Trophoblast cell (in vitro differentiated cells and primary cell): ENCODE results near the gene TCF12.
A peak's percentile ranks its signal among the peaks of the same experiment; 100 is the strongest.

Experiments
- DNase-seq, 2 donors: peaks; one replicate each; pipeline ENCODE4 v3.0.0-alpha.2; 2016
- H2AFZ ChIP-seq: 2 replicates; pipeline ENCODE4 v1.6.1; 2013; ENCODE audit warnings: low read length, moderate library complexity, mild to moderate bottlenecking; ENCODE audit not compliant: insufficient read depth, poor library complexity
- H2AK5ac ChIP-seq: 2 replicates; pipeline ENCODE4 v1.6.1; 2013; ENCODE audit warnings: mild to moderate bottlenecking, low read length
- H2BK120ac ChIP-seq: 2 replicates; pipeline ENCODE4 v1.6.1; 2013; ENCODE audit warnings: low read length, mild to moderate bottlenecking, moderate library complexity; ENCODE audit not compliant: insufficient read depth, poor library complexity
- H2BK12ac ChIP-seq: 2 replicates; pipeline ENCODE4 v1.6.1; 2013; ENCODE audit warnings: mild to moderate bottlenecking, low read length, moderate library complexity
- H2BK5ac ChIP-seq: 2 replicates; pipeline ENCODE4 v1.6.1; 2013; ENCODE audit warnings: low read length, low read depth, moderate library complexity, mild to moderate bottlenecking; ENCODE audit not compliant: poor library complexity
- H3K14ac ChIP-seq: 2 replicates; pipeline ENCODE4 v1.6.1; 2013; ENCODE audit warnings: mild to moderate bottlenecking, low read length
- H3K18ac ChIP-seq: 2 replicates; pipeline ENCODE4 v1.6.1; 2013; ENCODE audit warnings: mild to moderate bottlenecking, low read length
- H3K23ac ChIP-seq: 2 replicates; pipeline ENCODE4 v1.6.1; 2013; ENCODE audit warnings: low read length
- H3K27ac ChIP-seq: 2 replicates; pipeline ENCODE4 v1.5.1; 2013; ENCODE audit warnings: low read depth, mild to moderate bottlenecking, inconsistent platforms, low read length, moderate library complexity
- H3K27me3 ChIP-seq: 2 replicates; pipeline ENCODE4 v1.6.1; 2013; ENCODE audit warnings: inconsistent platforms, mild to moderate bottlenecking, low read length, moderate library complexity; ENCODE audit not compliant: insufficient read depth
- H3K36me3 ChIP-seq, 2 experiments: 1 replicate in 1 of 2; 2 replicates in 1 of 2; pipeline ENCODE4 v1.6.1; 2013; ENCODE audit warnings: low read length in 2 of 2, mild to moderate bottlenecking in 2 of 2, moderate library complexity in 1 of 2; ENCODE audit not compliant: insufficient read depth in 2 of 2, control insufficient read depth in 1 of 2
- H3K4ac ChIP-seq: 2 replicates; pipeline ENCODE4 v1.6.1; 2013; ENCODE audit warnings: low read depth, mild to moderate bottlenecking, low read length, moderate library complexity
- H3K4me1 ChIP-seq, 2 experiments: 1 replicate in 1 of 2; 2 replicates in 1 of 2; pipeline ENCODE4 v1.6.1; 2013; ENCODE audit warnings: low read length in 2 of 2, mild to moderate bottlenecking in 2 of 2, moderate library complexity in 1 of 2; ENCODE audit not compliant: insufficient read depth in 2 of 2, control insufficient read depth in 1 of 2
- H3K4me2 ChIP-seq: 2 replicates; pipeline ENCODE4 v1.6.1; 2013; ENCODE audit warnings: inconsistent platforms, mild to moderate bottlenecking, low read length, moderate library complexity
- H3K4me3 ChIP-seq: 2 replicates; pipeline ENCODE4 v1.5.1; 2013; ENCODE audit warnings: mild to moderate bottlenecking, low read depth, low read length, inconsistent platforms
- H3K79me1 ChIP-seq: one replicate; pipeline ENCODE4 v1.6.1; 2013; ENCODE audit warnings: low read length
- H3K79me2 ChIP-seq: 2 replicates; pipeline ENCODE4 v1.6.1; 2013; ENCODE audit warnings: low read length, mild to moderate bottlenecking; ENCODE audit not compliant: control insufficient read depth, insufficient read depth, poor library complexity
- H3K9ac ChIP-seq: 2 replicates; pipeline ENCODE4 v1.6.1; 2013; ENCODE audit warnings: mild to moderate bottlenecking, low read length
- H3K9me3 ChIP-seq: 2 replicates; pipeline ENCODE4 v1.6.1; 2013; ENCODE audit warnings: low read depth, mild to moderate bottlenecking, control low read depth, inconsistent platforms, low read length; ENCODE audit not compliant: insufficient read depth
- H4K12ac ChIP-seq: 2 replicates; pipeline ENCODE4 v1.6.1; 2013; ENCODE audit warnings: low read depth, mild to moderate bottlenecking, low read length, moderate library complexity
- H4K8ac ChIP-seq: 2 replicates; pipeline ENCODE4 v1.6.1; 2013; ENCODE audit warnings: low read depth, mild to moderate bottlenecking, low read length, moderate library complexity
- H4K91ac ChIP-seq: one replicate; pipeline ENCODE4 v1.6.1; 2013; ENCODE audit warnings: low read depth, mild to moderate bottlenecking, low read length, moderate library complexity
- WGBS: extraction: QIAGEN DNeasy Blood & Tissue Kit; methylation state at CpG from one replicate; pipeline ENCODE4 v1.1.7; 2013; ENCODE audit warnings: missing lambda C conversion rate; ENCODE audit not compliant: insufficient read length, insufficient coverage; ENCODE audit errors: extremely low coverage; 5-methylcytosine and 5-hydroxymethylcytosine counted together

TCF12 gene

DNA sequence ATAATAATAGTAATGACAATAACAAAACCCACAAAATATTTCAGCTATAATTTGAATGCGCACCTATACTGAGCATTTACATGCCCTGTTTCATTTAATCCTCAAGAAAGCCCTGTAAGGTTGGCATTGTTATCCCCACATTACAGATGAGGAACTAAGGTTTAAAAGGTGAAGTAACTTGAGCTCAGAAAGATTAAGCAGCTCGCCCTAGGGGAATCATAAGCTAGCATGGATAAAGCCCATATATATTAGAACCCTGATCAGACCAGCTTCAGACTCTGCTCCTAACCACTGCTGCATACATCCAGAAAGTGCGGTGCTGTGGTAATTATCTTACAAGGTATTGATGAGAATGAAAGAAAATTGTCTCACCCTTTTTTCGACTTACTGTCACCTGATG, 316.7 kb downstream of the TCF12 start:
- Histone ChIP-seq H2AFZ (no peak overlapping the region), H4K8ac (no peak overlapping the region), H3K4me1 (no peaks in the 10 kb centered on the region), H2BK12ac (no peak overlapping the region), H3K23ac (no peak overlapping the region), H4K91ac (no peak overlapping the region), H3K4ac (no peak overlapping the region), H3K27ac (no peak overlapping the region), H3K79me2 (no peaks in the 10 kb centered on the region), H3K79me1 (no peaks in the 10 kb centered on the region), H3K4me3 (no peak overlapping the region), H3K14ac (no peak overlapping the region), H3K36me3 (peaks cover 8 to 10% of the 10 kb centered on the region in 2 experiments), H4K12ac (no peak overlapping the region), H3K4me2 (no peak overlapping the region), H3K9me3 (no peaks in the 10 kb centered on the region), H3K18ac (no peak overlapping the region), H2AK5ac (no peak overlapping the region), H2BK5ac (no peak overlapping the region), H3K9ac (no peak overlapping the region), H2BK120ac (no peak overlapping the region), H3K27me3 (no peaks in the 10 kb centered on the region)
- DNase-seq, result no peak
- no CpG with 5 or more reads among the region's 4 CpGs for WGBS

DNA sequence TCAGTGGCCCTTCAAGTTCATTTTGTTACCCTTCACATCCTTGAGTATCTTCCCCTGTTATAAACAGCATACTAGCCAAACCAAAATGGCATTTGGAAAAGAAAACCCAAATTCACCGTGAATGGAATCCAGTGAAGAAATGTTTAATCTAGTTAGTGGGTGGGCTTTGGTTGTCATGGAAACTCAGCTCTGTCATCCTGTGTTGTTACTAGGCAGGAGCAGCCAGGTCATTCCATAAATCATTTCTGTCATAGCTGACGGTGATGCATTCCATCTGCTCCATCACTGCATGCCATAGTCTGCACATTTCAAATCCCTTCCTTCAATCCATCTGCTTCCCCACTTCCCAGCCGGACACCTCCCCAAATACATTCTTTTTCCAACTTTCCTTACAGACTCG, 317.4 kb downstream of the TCF12 start:
- no peak overlapping the region for H3K14ac ChIP-seq
- no peak overlapping the region for H3K4me2 ChIP-seq
- DNase-seq, result peak; percentile 57 to 88
- H3K23ac ChIP-seq, result no peak overlapping the region
- H3K9ac ChIP-seq, result no peak overlapping the region
- no peaks in the 10 kb centered on the region for H3K9me3 ChIP-seq
- no peak overlapping the region for H3K4ac ChIP-seq
- no peak overlapping the region for H4K12ac ChIP-seq
- peaks cover 8 to 10% of the 10 kb centered on the region in 2 experiments for H3K36me3 ChIP-seq
- H3K18ac ChIP-seq, result no peak overlapping the region
- H3K4me1 ChIP-seq, result peaks cover 0 to 3% of the 10 kb centered on the region in 2 experiments
- H2BK12ac ChIP-seq, result no peak overlapping the region
- no peak overlapping the region for H4K91ac ChIP-seq
- H3K79me1 ChIP-seq, result no peaks in the 10 kb centered on the region
- H3K4me3 ChIP-seq, result no peak overlapping the region
- no peak overlapping the region for H2BK5ac ChIP-seq
- H4K8ac ChIP-seq, result no peak overlapping the region
- H3K27ac ChIP-seq, result no peak overlapping the region
- no peak overlapping the region for H2AFZ ChIP-seq
- no peaks in the 10 kb centered on the region for H3K79me2 ChIP-seq
- H3K27me3 ChIP-seq, result no peaks in the 10 kb centered on the region
- no peak overlapping the region for H2AK5ac ChIP-seq
- WGBS, result 100% methylated on average over 2 of the region's 4 CpGs
- H2BK120ac ChIP-seq, result no peak overlapping the region

DNA sequence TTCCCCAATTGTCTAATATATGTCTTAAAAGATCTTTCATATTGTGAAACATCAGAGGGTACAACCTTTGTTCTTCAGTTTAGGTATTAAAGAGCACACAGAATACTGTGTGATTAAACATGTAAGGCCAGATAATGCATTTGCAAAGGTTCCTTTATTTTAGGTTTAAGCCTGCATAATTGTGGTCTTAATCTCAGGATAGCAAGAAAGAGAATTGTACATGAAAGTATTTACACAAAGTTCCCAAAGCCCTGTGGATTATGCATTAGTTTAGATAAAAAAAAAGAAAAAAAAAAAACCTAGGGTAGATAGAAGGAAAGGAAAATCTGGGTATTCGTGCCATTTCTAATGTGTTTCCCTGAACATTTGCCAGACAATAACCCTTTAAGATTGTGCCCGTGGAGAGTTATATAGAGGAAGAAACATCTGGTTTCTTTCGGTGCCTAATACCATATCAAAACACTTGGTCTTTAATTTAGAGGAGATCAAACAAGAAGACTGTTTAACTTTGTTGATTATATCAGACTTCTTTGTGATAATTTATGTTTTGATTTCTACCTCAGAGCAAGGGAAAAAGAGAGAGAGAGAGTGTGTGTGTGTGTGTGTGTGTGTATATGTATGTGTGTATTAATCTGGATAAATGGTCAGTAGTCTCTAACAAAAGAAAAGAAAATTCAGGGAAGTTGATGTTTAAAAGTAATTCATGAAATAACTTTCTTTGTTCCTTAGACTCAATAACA, 318.3 kb downstream of the TCF12 start:
- H2AFZ ChIP-seq, result no peak overlapping the region
- no peak overlapping the region for H2BK5ac ChIP-seq
- H3K14ac ChIP-seq, result no peak overlapping the region
- no peak overlapping the region for H4K12ac ChIP-seq
- H2AK5ac ChIP-seq, result no peak overlapping the region
- no peak overlapping the region for H3K4me3 ChIP-seq
- H4K91ac ChIP-seq, result no peak overlapping the region
- no peaks in the 10 kb centered on the region for H3K79me1 ChIP-seq
- no peak overlapping the region for H3K27ac ChIP-seq
- no peak overlapping the region for H3K23ac ChIP-seq
- H2BK12ac ChIP-seq, result no peak overlapping the region
- H3K4ac ChIP-seq, result no peak overlapping the region
- H3K4me2 ChIP-seq, result no peak overlapping the region
- no peak overlapping the region for H3K18ac ChIP-seq
- H3K4me1 ChIP-seq, result peaks cover 0 to 3% of the 10 kb centered on the region in 2 experiments
- peaks cover 8 to 10% of the 10 kb centered on the region in 2 experiments for H3K36me3 ChIP-seq
- H3K9ac ChIP-seq, result no peak overlapping the region
- H4K8ac ChIP-seq, result no peak overlapping the region
- H3K79me2 ChIP-seq, result no peaks in the 10 kb centered on the region
- no peak overlapping the region for H2BK120ac ChIP-seq
- H3K27me3 ChIP-seq, result no peaks in the 10 kb centered on the region
- no peaks in the 10 kb centered on the region for H3K9me3 ChIP-seq
- DNase-seq, result no peak
- no CpG with 5 or more reads among the region's 3 CpGs for WGBS

DNA sequence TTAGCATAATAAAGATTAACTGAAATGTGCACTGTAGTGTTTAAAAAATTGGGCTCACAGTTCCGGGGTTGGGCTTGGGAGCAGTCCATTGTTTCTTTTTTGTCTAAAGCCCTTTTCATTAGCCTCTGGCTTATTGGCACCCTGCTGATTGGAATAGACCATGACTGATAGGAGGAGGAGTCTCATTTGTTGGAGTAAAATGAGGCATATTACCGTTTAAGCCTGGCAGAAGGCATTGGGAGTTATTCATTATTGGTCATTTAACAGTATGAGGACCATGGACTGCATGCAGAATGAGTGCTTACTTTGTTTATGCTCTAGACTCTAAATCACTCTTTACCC, 318.8 kb downstream of the TCF12 start:
- Histone ChIP-seq H2AK5ac (no peak overlapping the region), H3K4me1 (peaks cover 0 to 3% of the 10 kb centered on the region in 2 experiments), H2BK5ac (no peak overlapping the region), H3K4ac (no peak overlapping the region), H3K4me3 (no peak overlapping the region), H2AFZ (no peak overlapping the region), H3K14ac (no peak overlapping the region), H3K27ac (no peak overlapping the region), H2BK120ac (no peak overlapping the region), H3K27me3 (no peaks in the 10 kb centered on the region), H3K9me3 (no peaks in the 10 kb centered on the region), H4K8ac (no peak overlapping the region), H3K23ac (no peak overlapping the region), H3K36me3 (peaks cover 8% of the 10 kb centered on the region in 2 experiments), H3K4me2 (no peak overlapping the region), H4K12ac (no peak overlapping the region), H3K9ac (no peak overlapping the region), H2BK12ac (no peak overlapping the region), H4K91ac (no peak overlapping the region), H3K18ac (no peak overlapping the region), H3K79me1 (no peaks in the 10 kb centered on the region), H3K79me2 (no peaks in the 10 kb centered on the region)
- no CpG with 5 or more reads among the region's 2 CpGs for WGBS
- no peak for DNase-seq
